ENCODE data around the gene NF2. TPM values are rescaled to one million over a fixed set of nuclear protein-coding genes. Genes with fewer than 3 reads are reported as not detected.

Gene NF2
- total and polyA plus RNA-seq, 10 of the 15 experiments (the other 5 are each of a cell fraction or from before 2014, with no cell fraction given): 2.2 to 49.8 (median 22.5) TPM

DNA sequence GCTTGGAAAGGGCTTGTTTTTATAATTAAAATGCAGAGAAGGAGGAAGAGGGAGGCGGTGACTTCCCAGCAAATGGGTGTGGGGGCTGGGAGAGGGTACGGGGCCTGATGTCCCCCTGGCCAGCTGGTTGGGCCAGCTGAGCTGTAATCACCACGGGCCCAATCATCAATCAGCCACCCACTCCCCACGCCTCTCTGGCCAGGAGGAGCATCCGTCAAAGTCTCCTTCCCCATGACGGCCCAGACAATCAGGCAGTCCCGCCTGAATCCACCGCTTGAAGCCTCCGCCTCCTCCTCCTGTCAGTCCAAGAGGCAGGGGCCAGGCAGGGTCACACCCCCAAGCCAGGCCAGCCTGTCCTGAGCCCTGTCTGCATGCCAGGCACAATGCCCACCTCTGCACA, 103.1 kb downstream of the NF2 start (continued):
- TF ChIP-seq, protein P1, sequence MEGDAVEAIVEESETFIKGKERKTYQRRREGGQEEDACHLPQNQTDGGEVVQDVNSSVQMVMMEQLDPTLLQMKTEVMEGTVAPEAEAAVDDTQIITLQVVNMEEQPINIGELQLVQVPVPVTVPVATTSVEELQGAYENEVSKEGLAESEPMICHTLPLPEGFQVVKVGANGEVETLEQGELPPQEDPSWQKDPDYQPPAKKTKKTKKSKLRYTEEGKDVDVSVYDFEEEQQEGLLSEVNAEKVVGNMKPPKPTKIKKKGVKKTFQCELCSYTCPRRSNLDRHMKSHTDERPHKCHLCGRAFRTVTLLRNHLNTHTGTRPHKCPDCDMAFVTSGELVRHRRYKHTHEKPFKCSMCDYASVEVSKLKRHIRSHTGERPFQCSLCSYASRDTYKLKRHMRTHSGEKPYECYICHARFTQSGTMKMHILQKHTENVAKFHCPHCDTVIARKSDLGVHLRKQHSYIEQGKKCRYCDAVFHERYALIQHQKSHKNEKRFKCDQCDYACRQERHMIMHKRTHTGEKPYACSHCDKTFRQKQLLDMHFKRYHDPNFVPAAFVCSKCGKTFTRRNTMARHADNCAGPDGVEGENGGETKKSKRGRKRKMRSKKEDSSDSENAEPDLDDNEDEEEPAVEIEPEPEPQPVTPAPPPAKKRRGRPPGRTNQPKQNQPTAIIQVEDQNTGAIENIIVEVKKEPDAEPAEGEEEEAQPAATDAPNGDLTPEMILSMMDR (IDR thresholded peaks at IDR 0.05 in 2 of 3, conservative IDR thresholded peaks at IDR 0.05 in 1 of 3; ENCODE audit: control insufficient read depth in 2 of 3, extremely low read depth in 1 of 3, insufficient read depth in 1 of 3, low read depth in 3 of 3, low read length in 3 of 3): no peak

- 38% methylated on average over 18 of the region's 18 CpGs for WGBS (ENCODE audit: insufficient coverage, insufficient replicate concordance, low lambda C conversion rate, missing lambda C conversion rate)
- intact Hi-C loops (cut with micrococcal nuclease; ENCODE audit: unreplicated experiment) (no loop called here), in situ Hi-C loops (cut with MboI) (no loop called here)
- RAD21 ChIA-PET (ENCODE audit: unreplicated experiment): no interaction called here
- H3K4me1 ChIP-seq (ENCODE audit: control insufficient read depth, insufficient read depth, low read length): 0 out of 2 replicates have a peak, but pooled peaks cover 3% of the 10 kb centered on the region
- no peak for TF ChIP-seq SREBF1 (IDR thresholded peaks at IDR 0.05; ENCODE audit: low read length)
- no peak for TF ChIP-seq CHD4 (IDR thresholded peaks at IDR 0.05)
- TF ChIP-seq ZNF274 (IDR thresholded peaks at IDR 0.05; ENCODE audit: insufficient read depth, insufficient read length): no peak
- no peak for TF ChIP-seq NFYB (IDR thresholded peaks at IDR 0.05; ENCODE audit: insufficient read depth, low read depth, low read length)
- TF ChIP-seq PML (IDR thresholded peaks at IDR 0.05; ENCODE audit: low read length): no peak
- TF ChIP-seq FOXK2 (IDR thresholded peaks at IDR 0.05): no peak
- TF ChIP-seq DPF2 (IDR thresholded peaks at IDR 0.05): no peak
- no peak for TF ChIP-seq RAD51 (IDR thresholded peaks at IDR 0.05)
- TF ChIP-seq SMARCA5 (IDR thresholded peaks at IDR 0.05): no peak
- TF ChIP-seq ATF3 (IDR thresholded peaks at IDR 0.05; ENCODE audit: borderline replicate concordance, extremely low read depth, low read depth, low read length): no peak
- TF ChIP-seq ZNF217 (IDR thresholded peaks at IDR 0.05): no peak
- no peak for TF ChIP-seq KAT2A (conservative IDR thresholded peaks at IDR 0.05; ENCODE audit: control insufficient read depth, low read depth, low read length)
- no peak for TF ChIP-seq NFIC (IDR thresholded peaks at IDR 0.05; ENCODE audit: low read depth, low read length)
- TF ChIP-seq, protein P2, sequence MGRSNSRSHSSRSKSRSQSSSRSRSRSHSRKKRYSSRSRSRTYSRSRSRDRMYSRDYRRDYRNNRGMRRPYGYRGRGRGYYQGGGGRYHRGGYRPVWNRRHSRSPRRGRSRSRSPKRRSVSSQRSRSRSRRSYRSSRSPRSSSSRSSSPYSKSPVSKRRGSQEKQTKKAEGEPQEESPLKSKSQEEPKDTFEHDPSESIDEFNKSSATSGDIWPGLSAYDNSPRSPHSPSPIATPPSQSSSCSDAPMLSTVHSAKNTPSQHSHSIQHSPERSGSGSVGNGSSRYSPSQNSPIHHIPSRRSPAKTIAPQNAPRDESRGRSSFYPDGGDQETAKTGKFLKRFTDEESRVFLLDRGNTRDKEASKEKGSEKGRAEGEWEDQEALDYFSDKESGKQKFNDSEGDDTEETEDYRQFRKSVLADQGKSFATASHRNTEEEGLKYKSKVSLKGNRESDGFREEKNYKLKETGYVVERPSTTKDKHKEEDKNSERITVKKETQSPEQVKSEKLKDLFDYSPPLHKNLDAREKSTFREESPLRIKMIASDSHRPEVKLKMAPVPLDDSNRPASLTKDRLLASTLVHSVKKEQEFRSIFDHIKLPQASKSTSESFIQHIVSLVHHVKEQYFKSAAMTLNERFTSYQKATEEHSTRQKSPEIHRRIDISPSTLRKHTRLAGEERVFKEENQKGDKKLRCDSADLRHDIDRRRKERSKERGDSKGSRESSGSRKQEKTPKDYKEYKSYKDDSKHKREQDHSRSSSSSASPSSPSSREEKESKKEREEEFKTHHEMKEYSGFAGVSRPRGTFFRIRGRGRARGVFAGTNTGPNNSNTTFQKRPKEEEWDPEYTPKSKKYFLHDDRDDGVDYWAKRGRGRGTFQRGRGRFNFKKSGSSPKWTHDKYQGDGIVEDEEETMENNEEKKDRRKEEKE (IDR thresholded peaks at IDR 0.05): no peak
- no peak for TF ChIP-seq IRF4 (IDR thresholded peaks at IDR 0.05; ENCODE audit: low read depth, low read length)
- TF ChIP-seq REST (IDR thresholded peaks at IDR 0.05; ENCODE audit: low read depth, low read length): no peak
- POLR2A ChIA-PET: no interaction called here
- H3K36me3 ChIP-seq (ENCODE audit: control insufficient read depth in 2 of 2, insufficient read depth in 2 of 2, low read length in 1 of 2): no peaks in the 10 kb centered on the region
- no peaks in the 10 kb centered on the region for H3K79me2 ChIP-seq (ENCODE audit: control insufficient read depth, insufficient read depth, low read length)
- CTCF ChIA-PET: no interaction called here
- no peaks in the 10 kb centered on the region for H3K9me3 ChIP-seq (replicated peaks; ENCODE audit: control insufficient read depth, insufficient read depth, low read length)
- no peaks in the 10 kb centered on the region for H4K20me1 ChIP-seq (ENCODE audit: control insufficient read depth, insufficient read depth)
- no peak for DNase-seq (ENCODE audit: low read depth, low spot score)
- no peak overlapping the region for H3K4me3 ChIP-seq
- no TSS peak for BruUV-seq (replicated peaks)
- no peak overlapping the region for H3K27ac ChIP-seq (ENCODE audit: control insufficient read depth, insufficient read depth)
- ATAC-seq: no peak
- no peak overlapping the region for H3K9ac ChIP-seq (ENCODE audit: control insufficient read depth, insufficient read depth, low read length)
- FAIRE-seq: no peak
- SMC1A ChIA-PET (ENCODE audit: uncharacterized antibody, unreplicated experiment): no interaction called here
- H3K27me3 ChIP-seq (replicated peaks in 1 of 2; ENCODE audit: control insufficient read depth in 2 of 2, insufficient read depth in 2 of 2, low read length in 1 of 2): no peaks in the 10 kb centered on the region
- no peak overlapping the region for H3K4me2 ChIP-seq (ENCODE audit: control insufficient read depth, insufficient read depth)
- no peak overlapping the region for H2AFZ ChIP-seq (ENCODE audit: control insufficient read depth, low read depth, low read length)
These were observed 103.6 kb downstream of the NF2 start for GRCh38 chr22:29707010-29707409.

Data from GM12878 (cell line).